ENCODE data around the gene RNF150.
"Not testable (repeated sequence)": the region's sequence is repeated elsewhere in the genome, so short reads cannot be mapped to it uniquely, and the experiment has no call there.

DNA sequence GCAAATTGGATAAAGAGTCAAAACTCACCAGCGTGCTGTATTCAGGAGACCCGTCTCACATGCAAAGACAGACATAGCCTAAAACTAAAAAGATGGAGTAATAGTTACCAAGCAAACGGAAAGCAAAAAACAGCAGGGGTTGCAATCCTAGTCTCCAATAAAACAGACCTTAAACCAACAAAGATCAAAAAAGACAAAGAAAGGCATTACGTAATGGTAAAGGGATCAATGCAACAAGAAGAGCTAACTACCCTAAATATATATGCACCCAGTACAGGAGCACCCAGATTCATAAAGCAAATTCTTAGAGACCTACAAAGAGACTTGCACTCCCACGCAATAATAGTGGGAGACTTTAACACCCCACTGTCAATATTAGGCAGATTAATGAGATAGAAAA, 31.7 kb upstream of the RNF150 start:
- TF ChIP-seq CTCF (conservative IDR thresholded peaks at IDR 0.05); EZH2 (IDR thresholded peaks at IDR 0.05; ENCODE audit: low read depth): not testable (repeated sequence)

All from PC-9 (cell line).